GM12801 (cell line): Measurements from ENCODE around the gene TMEM30B.

ENCODE experiments used
- CTCF ChIP-seq: IDR thresholded peaks from one replicate; pipeline ENCODE4 v1.5.1; 2011; ENCODE audit warnings: control low read depth; ENCODE audit not compliant: insufficient read length; ENCODE audit errors: extremely low read depth

The TMEM30B gene

DNA sequence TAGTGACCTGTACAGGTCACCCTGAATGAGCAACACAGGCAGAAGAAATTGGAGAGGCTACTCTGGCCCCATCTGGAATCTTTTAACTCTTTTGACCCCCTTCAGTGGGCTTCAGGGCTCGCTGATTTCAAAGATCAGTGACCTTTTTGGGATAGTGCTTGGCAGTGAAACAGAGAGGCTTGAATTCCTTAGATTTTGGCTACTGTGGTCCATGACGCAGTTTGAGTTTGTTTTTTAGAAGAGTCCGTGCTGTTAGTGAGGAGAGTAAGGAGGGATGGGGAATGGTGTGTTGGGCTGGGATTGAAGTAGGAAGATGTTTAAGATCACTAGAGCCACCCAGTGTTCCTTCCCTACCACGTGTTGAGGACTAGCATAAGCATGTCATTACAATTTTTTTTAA is 16.5 kb downstream of the TMEM30B start:
- TF ChIP-seq CTCF, result no peak

DNA sequence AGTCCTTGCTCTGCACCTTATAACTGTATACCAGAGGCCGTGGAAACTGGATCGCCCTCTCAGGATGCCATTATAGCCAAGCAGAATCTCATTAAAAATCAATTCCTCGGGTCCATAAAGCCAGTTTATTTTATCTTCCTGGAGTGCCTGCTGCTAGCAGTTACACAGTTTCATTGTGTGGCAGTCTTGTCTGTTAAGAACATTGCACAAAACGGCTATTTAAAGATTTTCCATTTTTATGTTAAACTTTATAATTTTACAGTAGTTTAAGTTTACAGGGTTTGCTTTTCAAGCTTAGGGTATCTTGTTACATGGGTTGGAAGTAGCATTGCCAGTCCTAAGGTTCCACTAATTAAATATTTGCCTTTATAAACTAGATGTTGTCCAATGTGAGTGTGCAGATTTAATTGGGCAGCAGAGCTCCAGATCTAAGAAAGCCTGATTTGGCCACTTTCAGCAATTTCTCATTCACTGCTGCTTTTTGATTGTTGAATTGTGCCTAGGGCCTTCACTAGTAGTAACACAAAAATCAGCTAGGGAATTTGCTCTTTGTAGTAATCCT is 17.0 kb downstream of the TMEM30B start:
- no peak for TF ChIP-seq CTCF

DNA sequence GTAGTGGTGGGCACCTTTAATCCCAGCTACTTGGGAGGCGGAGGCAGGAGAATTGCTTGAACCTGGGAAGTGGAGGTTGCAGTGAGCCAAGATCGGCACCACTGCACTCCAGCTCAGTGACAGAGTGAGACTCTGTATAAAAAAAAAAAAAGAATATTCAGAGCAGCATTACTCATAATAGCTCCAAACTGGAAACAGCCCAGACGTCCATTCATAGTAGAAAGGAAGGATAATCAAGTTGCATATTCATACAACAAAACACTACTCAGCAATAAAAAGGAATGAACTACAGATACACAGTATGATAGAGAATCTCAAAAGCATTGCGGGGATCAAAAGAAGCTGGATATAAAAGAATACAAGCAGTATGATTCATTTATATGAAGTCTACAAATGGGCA is 19.1 kb downstream of the TMEM30B start:
- no peak for TF ChIP-seq CTCF

DNA sequence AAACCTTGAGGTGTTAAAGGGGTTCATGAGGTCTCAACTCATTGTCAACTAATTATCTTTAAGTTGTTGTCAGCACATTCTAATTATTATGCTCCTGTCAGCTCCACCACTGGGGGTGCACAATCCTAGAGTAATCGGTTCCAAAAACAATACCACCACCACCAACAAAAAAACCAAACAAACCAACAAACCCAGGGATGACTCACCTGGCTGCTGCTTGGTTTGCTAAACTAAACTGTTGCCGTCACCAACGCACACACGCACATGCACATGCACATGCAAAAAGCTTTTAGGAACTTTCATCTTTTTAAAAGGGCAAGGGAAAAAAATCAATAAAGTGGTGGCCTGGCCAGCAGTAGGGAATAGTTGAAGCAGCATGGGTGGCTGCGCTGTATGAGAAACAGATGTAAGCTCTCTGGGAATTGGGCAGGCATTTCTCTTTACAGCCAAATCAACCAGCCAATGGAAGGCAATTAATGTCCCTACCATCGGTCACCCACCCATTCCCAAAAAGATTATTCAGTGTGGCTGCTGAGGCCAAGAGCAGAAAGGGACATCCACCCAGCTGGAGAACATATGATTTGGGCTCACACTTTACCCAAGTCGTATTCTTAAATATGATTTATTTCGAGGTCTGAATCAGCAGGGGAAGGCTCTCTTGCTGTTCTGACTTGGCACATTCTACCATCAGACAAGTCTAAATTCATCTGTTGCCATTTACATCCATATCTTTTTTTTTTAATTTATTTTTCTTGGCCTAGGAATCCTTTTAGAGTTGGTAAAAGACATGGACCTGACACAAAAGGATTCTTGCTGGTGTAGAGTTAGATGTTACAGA is 20.0 kb downstream of the TMEM30B start:
- TF ChIP-seq CTCF, result no peak

- no peak for TF ChIP-seq CTCF
Observed at GRCh38 chr14:61258985-61259384, 22.2 kb downstream of the TMEM30B start.

DNA sequence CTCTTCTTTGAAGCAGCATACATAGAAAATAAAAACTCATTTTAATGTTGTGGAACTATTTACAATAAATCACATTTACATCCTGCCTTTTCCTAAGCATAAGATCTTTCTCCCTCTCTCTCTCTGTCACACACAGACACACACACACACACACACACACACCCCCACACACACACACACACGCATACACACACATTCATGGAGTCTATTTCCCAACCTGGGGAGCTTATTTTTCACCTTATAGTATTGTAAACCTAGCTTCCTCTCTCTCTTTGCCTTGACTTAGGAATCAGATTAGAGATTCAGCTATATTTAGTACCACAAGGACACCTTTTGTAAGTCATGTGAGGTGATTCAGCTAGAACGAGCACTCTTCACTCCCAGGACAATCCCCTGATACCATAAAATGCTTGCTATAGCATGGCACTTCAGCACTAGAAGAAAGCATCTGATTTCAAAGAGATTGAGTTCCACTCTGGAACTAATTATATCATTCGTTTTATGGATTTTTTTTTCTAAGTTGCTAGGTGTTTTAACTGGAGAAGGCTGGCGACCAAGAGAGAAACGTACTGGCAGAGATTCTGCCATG is 23.6 kb downstream of the TMEM30B start:
- TF ChIP-seq CTCF, result no peak

DNA sequence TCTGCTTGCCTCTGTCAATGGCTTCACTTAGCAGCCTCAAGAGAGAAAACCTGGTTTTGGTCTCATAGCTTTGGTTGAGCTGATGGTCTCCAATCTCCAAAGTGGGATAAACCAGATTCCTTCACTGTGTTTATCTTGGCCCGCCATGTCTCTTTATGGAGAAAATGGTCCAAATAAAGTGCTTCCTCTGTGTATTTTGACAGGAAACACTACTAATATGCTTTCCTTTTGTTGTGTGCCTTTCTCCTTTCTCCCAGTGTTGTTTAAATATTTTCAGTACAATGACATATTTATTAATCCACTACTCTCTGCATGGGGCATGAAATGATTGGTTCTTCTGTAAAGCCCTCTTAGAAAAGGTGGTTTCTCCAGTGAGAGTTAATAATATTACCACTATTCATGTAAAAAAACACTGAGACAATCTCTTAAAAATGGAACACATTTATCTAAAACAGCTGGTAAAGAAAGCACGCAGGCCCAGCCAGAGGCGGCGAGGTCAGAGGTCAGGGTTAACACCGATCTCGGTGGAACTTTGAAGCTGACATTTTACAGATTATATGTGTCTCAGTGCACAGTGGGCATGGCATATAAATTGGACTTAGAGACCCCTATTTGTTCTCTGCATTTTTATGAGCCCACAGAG is 24.2 kb downstream of the TMEM30B start:
- no peak for TF ChIP-seq CTCF
